K562 (cell line): ENCODE data around the gene SLC1A7.

ENCODE experiments used
- CTCF ChIP-seq, 3 experiments: IDR thresholded peaks in 2 of 3; conservative IDR thresholded peaks in 1 of 3; 2 replicates each; pipeline ENCODE4 v1.5.1; 2011 to 2012; ENCODE audit warnings: low read length in 3 of 3, mild to moderate bottlenecking in 3 of 3, control low read depth in 2 of 3, improper control_type of control experiment in 1 of 3, inconsistent platforms in 1 of 3, low read depth in 1 of 3, mixed read lengths in 1 of 3, moderate library complexity in 1 of 3; ENCODE audit not compliant: insufficient read depth in 2 of 3
- FOXJ3 ChIP-seq: sonication (generic); formaldehyde crosslinking; IDR thresholded peaks from 2 replicates; pipeline ENCODE4 v1.4.0; 2020; ENCODE audit warnings: mild to moderate bottlenecking, missing genetic modification reagents
- JUND ChIP-seq, 2 experiments: IDR thresholded peaks; 2 replicates in 1 of 2; 3 replicates in 1 of 2; pipeline ENCODE4 v1.6.1; 2011; ENCODE audit warnings: borderline replicate concordance in 2 of 2, low read depth in 2 of 2, low read length in 2 of 2, improper control_type of control experiment in 1 of 2, missing biosample characterization in 1 of 2, missing genetic modification characterization in 1 of 2, missing genetic modification reagents in 1 of 2
- KLF10 ChIP-seq: fragments of 250-450 bp; sonication (Bioruptor Pico); IDR thresholded peaks from 2 replicates; pipeline ENCODE4 v1.6.1; 2021; ENCODE audit warnings: matching md5 sums
- NFE2L1 ChIP-seq: fragments of 450-650 bp; IDR thresholded peaks from 2 replicates; pipeline ENCODE4 v1.6.1; 2016; ENCODE audit warnings: missing genetic modification characterization, low read depth, mild to moderate bottlenecking, missing compliant biosample characterization, moderate library complexity, borderline replicate concordance
- POLR2AphosphoS5 ChIP-seq: IDR thresholded peaks from 2 replicates; pipeline ENCODE4 v1.6.1; 2011; ENCODE audit warnings: mild to moderate bottlenecking, low read depth, low read length, moderate library complexity; ENCODE audit not compliant: control insufficient read depth, insufficient read depth
- SMC3 ChIP-seq: conservative IDR thresholded peaks from 2 replicates; pipeline ENCODE4 v1.6.1; 2011; ENCODE audit warnings: low read depth, low read length, improper control_type of control experiment; ENCODE audit not compliant: insufficient read depth
- TRIM25 ChIP-seq: fragments of 450-650 bp; IDR thresholded peaks from 2 replicates; pipeline ENCODE4 v1.7.0; 2016; ENCODE audit warnings: borderline replicate concordance
- TRIM28 ChIP-seq: fragments of 450-650 bp; IDR thresholded peaks from 2 replicates; pipeline ENCODE4 v1.6.1; 2017
- U2AF2 ChIP-seq: fragments of 200-400 bp; formaldehyde crosslinking; optimal IDR thresholded peaks from 2 replicates; pipeline ENCODE3; 2017; ENCODE audit warnings: low read depth, mild to moderate bottlenecking, low read length
- ZHX1 ChIP-seq: fragments of 150-350 bp; conservative IDR thresholded peaks from 2 replicates; pipeline ENCODE4 v1.6.1; 2014; ENCODE audit warnings: low read length
- ZNF24 ChIP-seq: fragments of 450-650 bp; IDR thresholded peaks from 2 replicates; pipeline ENCODE4 v1.6.1; 2016

GRCh38 chr1:53187401-53187800, 45.0 kb upstream of the SLC1A7 start:
- TF ChIP-seq POLR2AphosphoS5 (no peak), ZHX1 (no peak), NFE2L1 (tag) (no peak), CTCF (IDR thresholded peaks at IDR 0.05 in 2 of 3, conservative IDR thresholded peaks at IDR 0.05 in 1 of 3; ENCODE audit: insufficient read depth in 2 of 3, low read depth in 1 of 3, low read length in 3 of 3) (no peak), FOXJ3 (CRISPR knock-in tag) (no peak), ZNF24 (no peak), SMC3 (no peak), TRIM28 (no peak), U2AF2 (no peak), JUND (IDR thresholded peaks at IDR 0.05; ENCODE audit: borderline replicate concordance, low read depth, low read length) (no peak), JUND (tag; IDR thresholded peaks at IDR 0.05; ENCODE audit: borderline replicate concordance, low read depth, low read length) (no peak), KLF10 (CRISPR knock-in tag) (no peak), TRIM25 (no peak)
